Renal pelvis (tissue), 4 donors: ENCODE measurements around the gene APEX1. TPM values are rescaled to one million over a fixed set of nuclear protein-coding genes. Genes with fewer than 3 reads are reported as not detected.

Experiments used
- DNase-seq: peaks from one replicate; pipeline ENCODE4 v3.0.0-alpha.2; 2013
- polyA plus RNA-seq, 3 donors: library from polyadenylated mRNA; unstranded; fragments of 120-200 nt; gene quantifications; one replicate each; pipeline ENCODE4 v1.2.1, GENCODE V29; 2013; ENCODE audit not compliant: insufficient read length in 3 of 3

APEX1 gene
- polyA plus RNA-seq, 3 donors: 318 to 336 (median 334) TPM

- peak; percentile 100 for DNase-seq
Measured at GRCh38 chr14:20461225-20462141, 6.5 kb downstream of the APEX1 start, which contains the start of gene PIP4P1. Gene PIP4P1 (minus strand): TSS chr14:20461434. CDS start chr14:20461325, 109 bp downstream.

GRCh38 chr14:20468764-20469241 lies 13.8 kb downstream of the APEX1 start:
- no peak for DNase-seq

- DNase-seq: peak; percentile 77
Measured at GRCh38 chr14:20469242-20469889, 14.3 kb downstream of the APEX1 start, which contains the start of gene PNP. Gene PNP (plus strand): TSS chr14:20469406. CDS start chr14:20469525, 119 bp downstream.

GRCh38 chr14:20469890-20470602 lies 15.0 kb downstream of the APEX1 start:
- DNase-seq: peak; percentile 34

GRCh38 chr14:20470603-20470901 lies 15.5 kb downstream of the APEX1 start:
- no peak for DNase-seq

GRCh38 chr14:20472536-20473169 lies 17.6 kb downstream of the APEX1 start:
- DNase-seq: no peak

- no peak for DNase-seq
Measured at GRCh38 chr14:20476776-20477175, 21.8 kb downstream of the APEX1 start.

- DNase-seq: no peak
Measured at GRCh38 chr14:20477211-20477876, 22.3 kb downstream of the APEX1 start.

- no peak for DNase-seq
Measured at GRCh38 chr14:20478894-20479293, 23.9 kb downstream of the APEX1 start.

- DNase-seq: no peak
Measured at GRCh38 chr14:20482382-20482781, 27.4 kb downstream of the APEX1 start.

GRCh38 chr14:20485900-20486299 lies 30.9 kb downstream of the APEX1 start:
- no peak for DNase-seq

GRCh38 chr14:20486684-20487395 lies 31.8 kb downstream of the APEX1 start:
- DNase-seq: no peak

- no peak for DNase-seq
Measured at GRCh38 chr14:20487396-20487725, 32.3 kb downstream of the APEX1 start.

- DNase-seq: no peak
Measured at GRCh38 chr14:20489093-20489994, 34.3 kb downstream of the APEX1 start.

- DNase-seq: no peak
Measured at GRCh38 chr14:20490563-20490962, 35.5 kb downstream of the APEX1 start.

GRCh38 chr14:20492486-20492885 lies 37.5 kb downstream of the APEX1 start:
- no peak for DNase-seq

GRCh38 chr14:20493634-20494033 lies 38.6 kb downstream of the APEX1 start:
- no peak for DNase-seq

- no peak for DNase-seq
Measured at GRCh38 chr14:20494935-20495766, 40.1 kb downstream of the APEX1 start.

- no peak for DNase-seq
Measured at GRCh38 chr14:20498622-20499021, 43.6 kb downstream of the APEX1 start.
